ENCODE measurements around the gene FGD6. TPM values are rescaled to one million over a fixed set of nuclear protein-coding genes. Genes with fewer than 3 reads are reported as not detected.

FGD6 gene
- total RNA-seq, 1 experiment from 2014 or later, result 1.1 TPM

Other genes with a start within 250 kb of the FGD6 start
- 129 and 149 TPM in 2 replicates for gene NDUFA12, start 213.8 kb downstream of the FGD6 start, total RNA-seq (2014; rRNA removed; shearing (Covaris generic))
- gene NR2C1, start 143.8 kb downstream of the FGD6 start, total RNA-seq (2014; rRNA removed; shearing (Covaris generic)), result 42.4 and 43.3 TPM in 2 replicates
- 43.9 and 45.3 TPM in 2 replicates for gene VEZT, start 340 bp upstream of the FGD6 start, total RNA-seq (2014; rRNA removed; shearing (Covaris generic))

Measured in SK-MEL-5 (cell line).